ENCODE measurements around the gene STXBP1. TPM values are rescaled to one million over a fixed set of nuclear protein-coding genes. Genes with fewer than 3 reads are reported as not detected.

Gene STXBP1
- total and polyA plus RNA-seq, 2 of the 8 experiments (the other 6 are each of a cell fraction or from before 2014, with no cell fraction given): 11.5 to 60.9 TPM

DNA sequence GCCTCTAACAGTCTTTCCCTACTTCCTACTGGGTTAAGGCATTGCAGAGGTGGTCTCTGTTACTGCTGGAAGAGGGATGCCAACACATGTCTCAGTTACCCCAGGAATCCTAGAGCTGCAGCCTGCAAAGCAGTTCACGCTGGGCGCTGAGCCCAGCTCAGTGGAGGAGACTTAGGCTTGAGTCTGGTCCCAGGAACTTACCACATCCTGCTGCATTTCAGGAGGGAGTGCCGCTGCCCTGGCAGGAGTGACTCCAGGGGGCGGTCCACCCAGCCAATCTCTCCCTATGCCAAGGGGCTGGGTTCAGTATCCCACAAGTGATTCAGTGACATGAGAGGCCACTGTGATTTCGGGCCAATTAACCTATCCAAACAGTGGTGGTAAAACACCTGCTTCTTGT is 111.4 kb downstream of the STXBP1 start:
- FAIRE-seq (no peak), DNase-seq (ENCODE audit: low read depth in 1 of 2, low spot score in 2 of 2) (no peak)
- Histone ChIP-seq H3K79me2 (ENCODE audit: control insufficient read depth in 1 of 2, insufficient read depth in 2 of 2, low read length in 2 of 2) (no peaks in the 10 kb centered on the region), H3K4me3 (ENCODE audit: extremely low read depth in 1 of 4, insufficient read depth in 2 of 4, low read depth in 3 of 4, low read length in 4 of 4) (no peak overlapping the region), H2AFZ (ENCODE audit: low read length) (no peak overlapping the region), H3K4me2 (ENCODE audit: insufficient read depth in 1 of 2, low read depth in 2 of 2, low read length in 2 of 2) (no peak overlapping the region), H4K5ac (ENCODE audit: insufficient read length, low read depth, low read length) (no peak overlapping the region), H3K4me1 (replicated peaks in 1 of 4; ENCODE audit: control insufficient read depth in 3 of 4, insufficient read depth in 4 of 4, low read length in 3 of 4) (peaks cover 0 to 18% (median 13%) of the 10 kb centered on the region in 4 experiments; a peak in 5 of 7 replicates), H4K91ac (replicated peaks; ENCODE audit: insufficient read length, low read length) (no peak overlapping the region), H4K20me1 (replicated peaks in 1 of 2; ENCODE audit: control insufficient read depth in 1 of 2, insufficient read depth in 2 of 2, low read length in 2 of 2) (no peaks in the 10 kb centered on the region), H2BK20ac (ENCODE audit: low read length) (no peak overlapping the region), H2BK120ac (replicated peaks; ENCODE audit: low read depth, low read length) (no peak overlapping the region), H4K8ac (ENCODE audit: extremely low read depth, insufficient read depth, low read length) (no peak overlapping the region), H3K36me3 (ENCODE audit: control insufficient read depth in 2 of 4, insufficient read depth in 4 of 4, low read length in 3 of 4) (no peaks in the 10 kb centered on the region), H3K18ac (ENCODE audit: extremely low read depth, low read length) (no peak overlapping the region), H3K56ac (replicated peaks; ENCODE audit: insufficient read length, low read depth, low read length) (no peak overlapping the region), H3K23me2 (ENCODE audit: low read depth, low read length) (no peaks in the 10 kb centered on the region), H3K9ac (replicated peaks in 1 of 4; ENCODE audit: extremely low read depth in 1 of 4, low read depth in 3 of 4, low read length in 3 of 4) (no peak overlapping the region), H3K9me3 (ENCODE audit: insufficient read depth in 2 of 2, low read depth in 1 of 2, low read length in 1 of 2) (no peaks in the 10 kb centered on the region), H3K23ac (ENCODE audit: insufficient read length) (no peak overlapping the region), H3K27ac (ENCODE audit: low read depth, low read length) (no peak overlapping the region), H2BK5ac (ENCODE audit: low read depth, low read length) (no peak overlapping the region), H2BK15ac (ENCODE audit: low read length) (no peak overlapping the region), H3K27me3 (replicated peaks in 1 of 4; ENCODE audit: control insufficient read depth in 3 of 4, extremely low read depth in 1 of 4, insufficient read depth in 3 of 4, low read length in 3 of 4) (no peaks in the 10 kb centered on the region), H2BK12ac (ENCODE audit: low read depth, low read length) (no peak overlapping the region), H3K79me1 (ENCODE audit: low read depth, low read length) (no peaks in the 10 kb centered on the region), H3K14ac (ENCODE audit: insufficient read length) (no peak overlapping the region), H2AK5ac (ENCODE audit: low read depth, low read length) (no peak overlapping the region), H3K4ac (replicated peaks; ENCODE audit: insufficient read length, low read depth, low read length) (no peak overlapping the region)
- POLR2A ChIA-PET (ENCODE audit: partially characterized antibody): interaction anchor here (1.0 to 3.2 kb wide), 3 partner anchors 11 to 29 kb away, joined by 3 to 11 read pairs (median 3); partner anchors contain the start of gene TOR2A
- no peak for TF ChIP-seq SP2 (IDR thresholded peaks at IDR 0.05; ENCODE audit: low read length)
- no peak for TF ChIP-seq JUND (IDR thresholded peaks at IDR 0.05; ENCODE audit: low read length)
- TF ChIP-seq SIRT6 (IDR thresholded peaks at IDR 0.05; ENCODE audit: low read length): no peak
- CTCF ChIA-PET (ENCODE audit: partially characterized antibody): interaction anchor here (1.3 to 3.4 kb wide), 4 partner anchors 11 to 219 kb away, joined by 4 to 22 read pairs (median 4); partner anchors contain the start of gene TOR2A
- WGBS, 2 experiments (ENCODE audit: extremely low coverage in 1 of 2, insufficient coverage in 1 of 2, insufficient read length in 1 of 2, insufficient replicate concordance in 2 of 2, low coverage in 1 of 2, low lambda C conversion rate in 2 of 2, missing lambda C conversion rate in 1 of 2): 84% methylated on average over 5 of the region's 5 CpGs; no CpG with 5 or more reads in 1 of the 2 experiments
